Measurements from ENCODE around the gene ACO2. TPM values are rescaled to one million over a fixed set of nuclear protein-coding genes. Genes with fewer than 3 reads are reported as not detected.
"Not testable (repeated sequence)": the region's sequence is repeated elsewhere in the genome, so short reads cannot be mapped to it uniquely, and the experiment has no call there.

Gene ACO2
- total RNA-seq, 1 experiment from 2014 or later = 127 TPM

GRCh38 chr22:41429951-41430332 lies 39.0 kb upstream of the ACO2 start:
- ChIA-PET CTCF (no interaction called here), POLR2A (ENCODE audit: low non-redundant PET) (no interaction called here)
- intact Hi-C loops (cut with micrococcal nuclease; ENCODE audit: unreplicated experiment) = no loop called here
- no peaks in the 10 kb centered on the region for H3K9me3 ChIP-seq (ENCODE audit: low read depth, low read length, poor library complexity, severe bottlenecking)
- no TSS peak for BruUV-seq (replicated peaks)
- H3K27ac ChIP-seq (ENCODE audit: low read depth, low read length, poor library complexity, severe bottlenecking) = no peak overlapping the region
- DNase-seq (ENCODE audit: low spot score) = no peak
- peaks cover 9% of the 10 kb centered on the region for H3K36me3 ChIP-seq (ENCODE audit: insufficient read depth, low read length, poor library complexity, severe bottlenecking)
- no peak for TF ChIP-seq EZH2 (IDR thresholded peaks at IDR 0.05; ENCODE audit: borderline replicate concordance, low read depth, low read length, poor library complexity, severe bottlenecking)
- TF ChIP-seq CTCF (conservative IDR thresholded peaks at IDR 0.05; ENCODE audit: low read depth, low read length) = no peak
- H3K27me3 ChIP-seq (replicated peaks; ENCODE audit: insufficient read depth, low read depth, low read length, poor library complexity) = no peaks in the 10 kb centered on the region
- no peaks in the 10 kb centered on the region for H3K4me1 ChIP-seq (ENCODE audit: insufficient read depth, low read length, poor library complexity, severe bottlenecking)
- H3K4me3 ChIP-seq (ENCODE audit: low read depth, low read length, poor library complexity, severe bottlenecking) = no peak overlapping the region

- H3K9me3 ChIP-seq (ENCODE audit: low read depth, low read length, poor library complexity, severe bottlenecking) = no peaks in the 10 kb centered on the region
- no peaks in the 10 kb centered on the region for H3K4me1 ChIP-seq (ENCODE audit: insufficient read depth, low read length, poor library complexity, severe bottlenecking)
- no peaks in the 10 kb centered on the region for H3K27me3 ChIP-seq (replicated peaks; ENCODE audit: insufficient read depth, low read depth, low read length, poor library complexity)
- no peak overlapping the region for H3K27ac ChIP-seq (ENCODE audit: low read depth, low read length, poor library complexity, severe bottlenecking)
- intact Hi-C loops (cut with micrococcal nuclease; ENCODE audit: unreplicated experiment) = no loop called here
- BruUV-seq (replicated peaks) = no TSS peak
- ChIA-PET CTCF (no interaction called here), POLR2A (ENCODE audit: low non-redundant PET) (interaction anchor here (0.6 kb wide), 1 partner anchor 146 kb away, joined by 5 read pairs; no protein-coding TSS in a partner anchor)
- DNase-seq (ENCODE audit: low spot score) = no peak
- peaks cover 26% of the 10 kb centered on the region for H3K36me3 ChIP-seq (ENCODE audit: insufficient read depth, low read length, poor library complexity, severe bottlenecking)
- TF ChIP-seq EZH2 (IDR thresholded peaks at IDR 0.05; ENCODE audit: borderline replicate concordance, low read depth, low read length, poor library complexity, severe bottlenecking) = no peak
- TF ChIP-seq CTCF (conservative IDR thresholded peaks at IDR 0.05; ENCODE audit: low read depth, low read length) = no peak
- no peak overlapping the region for H3K4me3 ChIP-seq (ENCODE audit: low read depth, low read length, poor library complexity, severe bottlenecking)
Observed at GRCh38 chr22:41431656-41432055, 37.3 kb upstream of the ACO2 start.

- H3K27me3 ChIP-seq (replicated peaks; ENCODE audit: insufficient read depth, low read depth, low read length, poor library complexity); H3K4me1 ChIP-seq (ENCODE audit: insufficient read depth, low read length, poor library complexity, severe bottlenecking); H3K4me3 ChIP-seq (ENCODE audit: low read depth, low read length, poor library complexity, severe bottlenecking); CTCF ChIA-PET; DNase-seq (ENCODE audit: low spot score); intact Hi-C loops (cut with micrococcal nuclease; ENCODE audit: unreplicated experiment); POLR2A ChIA-PET (ENCODE audit: low non-redundant PET); BruUV-seq (replicated peaks); H3K9me3 ChIP-seq (ENCODE audit: low read depth, low read length, poor library complexity, severe bottlenecking); H3K27ac ChIP-seq (ENCODE audit: low read depth, low read length, poor library complexity, severe bottlenecking): not testable (repeated sequence)
- peaks cover 35% of the 10 kb centered on the region for H3K36me3 ChIP-seq (ENCODE audit: insufficient read depth, low read length, poor library complexity, severe bottlenecking)
Observed at GRCh38 chr22:41433480-41433879, 35.4 kb upstream of the ACO2 start.

GRCh38 chr22:41434361-41435003 lies 34.4 kb upstream of the ACO2 start:
- H3K4me1 ChIP-seq (ENCODE audit: insufficient read depth, low read length, poor library complexity, severe bottlenecking); H3K4me3 ChIP-seq (ENCODE audit: low read depth, low read length, poor library complexity, severe bottlenecking); H3K27me3 ChIP-seq (replicated peaks; ENCODE audit: insufficient read depth, low read depth, low read length, poor library complexity); H3K9me3 ChIP-seq (ENCODE audit: low read depth, low read length, poor library complexity, severe bottlenecking); intact Hi-C loops (cut with micrococcal nuclease; ENCODE audit: unreplicated experiment); POLR2A ChIA-PET (ENCODE audit: low non-redundant PET); BruUV-seq (replicated peaks); H3K27ac ChIP-seq (ENCODE audit: low read depth, low read length, poor library complexity, severe bottlenecking); DNase-seq (ENCODE audit: low spot score); CTCF ChIA-PET: not testable (repeated sequence)
- peaks cover 41% of the 10 kb centered on the region for H3K36me3 ChIP-seq (ENCODE audit: insufficient read depth, low read length, poor library complexity, severe bottlenecking)
